Nephron progenitor cell (in vitro differentiated cells): Measurements from ENCODE around the gene GNG7.
A peak's percentile ranks its signal among the peaks of the same experiment; 100 is the strongest.

Experiments used
- DNase-seq: peaks from one replicate; pipeline ENCODE4 v3.0.0; 2021
- H3K27ac Mint-ChIP-seq: 2 replicates; pipeline ENCODE4 v1.8.0; 2021; ENCODE audit warnings: mild to moderate bottlenecking, moderate library complexity, mixed read lengths
- H3K27me3 Mint-ChIP-seq: 2 replicates; pipeline ENCODE4 v1.8.0; 2021; ENCODE audit warnings: mild to moderate bottlenecking, low read depth, mixed read lengths; ENCODE audit not compliant: poor library complexity
- H3K36me3 Mint-ChIP-seq: 2 replicates; pipeline ENCODE4 v1.8.0; 2021; ENCODE audit warnings: low read depth, mixed read lengths
- H3K4me1 Mint-ChIP-seq: 2 replicates; pipeline ENCODE4 v1.8.0; 2021; ENCODE audit warnings: mixed read lengths
- H3K4me3 Mint-ChIP-seq: 2 replicates; pipeline ENCODE4 v1.8.0; 2021; ENCODE audit warnings: mild to moderate bottlenecking, moderate library complexity, mixed read lengths
- H3K9me3 Mint-ChIP-seq: 2 replicates; pipeline ENCODE4 v1.8.0; 2021; ENCODE audit warnings: mild to moderate bottlenecking, moderate library complexity, mixed read lengths
- CTCF ChIP-seq: fragments of 200-600 bp; sonication (generic); IDR thresholded peaks from 2 replicates; pipeline ENCODE4 v1.5.0; 2021; ENCODE audit warnings: antibody characterized with exemption

GNG7 gene

GRCh38 chr19:2630352-2631001 lies 72.0 kb downstream of the GNG7 start:
- no peak for TF ChIP-seq CTCF
- no peak for DNase-seq
- Mint-ChIP-seq H3K9me3 (peaks cover 38% of the 10 kb centered on the region), H3K4me1 (peaks cover 48% of the 10 kb centered on the region), H3K27ac (no peak overlapping the region), H3K4me3 (no peak overlapping the region), H3K27me3 (peaks cover 32% of the 10 kb centered on the region), H3K36me3 (no peaks in the 10 kb centered on the region)

- TF ChIP-seq CTCF = no peak
- peaks cover 38% of the 10 kb centered on the region for H3K9me3 Mint-ChIP-seq
- H3K27me3 Mint-ChIP-seq = peaks cover 25% of the 10 kb centered on the region
- DNase-seq = no peak
- no peaks in the 10 kb centered on the region for H3K36me3 Mint-ChIP-seq
- no peak overlapping the region for H3K4me3 Mint-ChIP-seq
- peaks cover 45% of the 10 kb centered on the region for H3K4me1 Mint-ChIP-seq
- H3K27ac Mint-ChIP-seq = no peak overlapping the region
Observed at GRCh38 chr19:2629491-2630351, 72.8 kb downstream of the GNG7 start.

GRCh38 chr19:2628597-2628996 lies 73.9 kb downstream of the GNG7 start:
- H3K27me3 Mint-ChIP-seq = peaks cover 23% of the 10 kb centered on the region
- H3K4me3 Mint-ChIP-seq = no peak overlapping the region
- DNase-seq = no peak
- H3K4me1 Mint-ChIP-seq = peaks cover 39% of the 10 kb centered on the region
- H3K27ac Mint-ChIP-seq = no peak overlapping the region
- no peak for TF ChIP-seq CTCF
- peaks cover 38% of the 10 kb centered on the region for H3K9me3 Mint-ChIP-seq
- no peaks in the 10 kb centered on the region for H3K36me3 Mint-ChIP-seq

- H3K27ac Mint-ChIP-seq = peak overlapping the region; percentile 42
- H3K27me3 Mint-ChIP-seq = peaks cover 23% of the 10 kb centered on the region
- H3K4me3 Mint-ChIP-seq = no peak overlapping the region
- peaks cover 33% of the 10 kb centered on the region for H3K4me1 Mint-ChIP-seq
- H3K36me3 Mint-ChIP-seq = no peaks in the 10 kb centered on the region
- TF ChIP-seq CTCF = no peak
- peaks cover 38% of the 10 kb centered on the region for H3K9me3 Mint-ChIP-seq
- DNase-seq = no peak
Observed at GRCh38 chr19:2627855-2628254, 74.6 kb downstream of the GNG7 start.

- DNase-seq = no peak
- TF ChIP-seq CTCF = no peak
- H3K36me3 Mint-ChIP-seq = no peaks in the 10 kb centered on the region
Observed at GRCh38 chr19:2627319-2627829, 75.1 kb downstream of the GNG7 start.

More at GRCh38 chr19:2627319-2627829, 75.1 kb downstream of the GNG7 start:
- Mint-ChIP-seq H3K9me3 (peaks cover 38% of the 10 kb centered on the region), H3K4me3 (no peak overlapping the region), H3K4me1 (peaks cover 31% of the 10 kb centered on the region), H3K27me3 (peaks cover 23% of the 10 kb centered on the region), H3K27ac (peak overlapping the region; percentile 42)
